ENCODE measurements around the gene KRT33A. TPM values are rescaled to one million over a fixed set of nuclear protein-coding genes. Genes with fewer than 3 reads are reported as not detected.

The KRT33A gene
- total and polyA plus RNA-seq, 2 experiments from 2014 or later = not detected

- peaks cover 2% of the 10 kb centered on the region for H3K27me3 Mint-ChIP-seq (ENCODE audit: insufficient read depth, low read depth, poor library complexity)
- H3K4me1 Mint-ChIP-seq = no peaks in the 10 kb centered on the region
- Histone ChIP-seq H3K27ac (ENCODE audit: low read depth) (no peak overlapping the region), H3K27me3 (ENCODE audit: insufficient read depth) (no peaks in the 10 kb centered on the region), H3K4me1 (ENCODE audit: insufficient read depth) (no peaks in the 10 kb centered on the region), H3K36me3 (ENCODE audit: insufficient read depth) (no peaks in the 10 kb centered on the region; the same call in 1 of the 2 replicates), H3K79me2 (replicated peaks; ENCODE audit: insufficient read depth) (no peaks in the 10 kb centered on the region), H3F3A (replicated peaks; ENCODE audit: low read depth) (no peaks in the 10 kb centered on the region), H2AFZ (0 out of 2 replicates have a peak overlapping the region, but pooled peaks have one; percentile 23), H3K9me2 (ENCODE audit: insufficient read depth) (no peaks in the 10 kb centered on the region), H3K4me2 (no peak overlapping the region), H3K4me3 (no peak overlapping the region), H4K20me1 (replicated peaks; ENCODE audit: insufficient read depth) (no peaks in the 10 kb centered on the region)
- ATAC-seq (no peak), DNase-seq (ENCODE audit: low spot score) (no peak)
- H3K9me3 Mint-ChIP-seq = no peaks in the 10 kb centered on the region; the same call in 2 of the 3 replicates
- no peaks in the 10 kb centered on the region for H3K36me3 Mint-ChIP-seq (ENCODE audit: low read depth)
- no peak overlapping the region for H3K4me3 Mint-ChIP-seq
- H3K27ac Mint-ChIP-seq = 0 out of 2 replicates have a peak overlapping the region, but pooled peaks have one; percentile 1
- TF ChIP-seq NANOG (IDR thresholded peaks at IDR 0.05; ENCODE audit: borderline replicate concordance) = no peak
- TF ChIP-seq EZH2 (IDR thresholded peaks at IDR 0.05; ENCODE audit: low read depth, unreplicated experiment) = no peak
- TF ChIP-seq EZH2phosphoT487 (IDR thresholded peaks at IDR 0.05; ENCODE audit: unreplicated experiment) = no peak
- TF ChIP-seq STAT1 (IDR thresholded peaks at IDR 0.05; ENCODE audit: unreplicated experiment) = no peak
- no peak for TF ChIP-seq ZNF114 (CRISPR knock-in tag; IDR thresholded peaks at IDR 0.05)
- no peak for TF ChIP-seq JUNB (IDR thresholded peaks at IDR 0.05; ENCODE audit: unreplicated experiment)
- no peak for TF ChIP-seq CREB1 (CRISPR knock-in tag; IDR thresholded peaks at IDR 0.05; ENCODE audit: low read depth)
- TF ChIP-seq, protein P1, sequence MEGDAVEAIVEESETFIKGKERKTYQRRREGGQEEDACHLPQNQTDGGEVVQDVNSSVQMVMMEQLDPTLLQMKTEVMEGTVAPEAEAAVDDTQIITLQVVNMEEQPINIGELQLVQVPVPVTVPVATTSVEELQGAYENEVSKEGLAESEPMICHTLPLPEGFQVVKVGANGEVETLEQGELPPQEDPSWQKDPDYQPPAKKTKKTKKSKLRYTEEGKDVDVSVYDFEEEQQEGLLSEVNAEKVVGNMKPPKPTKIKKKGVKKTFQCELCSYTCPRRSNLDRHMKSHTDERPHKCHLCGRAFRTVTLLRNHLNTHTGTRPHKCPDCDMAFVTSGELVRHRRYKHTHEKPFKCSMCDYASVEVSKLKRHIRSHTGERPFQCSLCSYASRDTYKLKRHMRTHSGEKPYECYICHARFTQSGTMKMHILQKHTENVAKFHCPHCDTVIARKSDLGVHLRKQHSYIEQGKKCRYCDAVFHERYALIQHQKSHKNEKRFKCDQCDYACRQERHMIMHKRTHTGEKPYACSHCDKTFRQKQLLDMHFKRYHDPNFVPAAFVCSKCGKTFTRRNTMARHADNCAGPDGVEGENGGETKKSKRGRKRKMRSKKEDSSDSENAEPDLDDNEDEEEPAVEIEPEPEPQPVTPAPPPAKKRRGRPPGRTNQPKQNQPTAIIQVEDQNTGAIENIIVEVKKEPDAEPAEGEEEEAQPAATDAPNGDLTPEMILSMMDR (conservative IDR thresholded peaks at IDR 0.05; ENCODE audit: low read depth in 2 of 2) = no peak
- TF ChIP-seq, protein P2, sequence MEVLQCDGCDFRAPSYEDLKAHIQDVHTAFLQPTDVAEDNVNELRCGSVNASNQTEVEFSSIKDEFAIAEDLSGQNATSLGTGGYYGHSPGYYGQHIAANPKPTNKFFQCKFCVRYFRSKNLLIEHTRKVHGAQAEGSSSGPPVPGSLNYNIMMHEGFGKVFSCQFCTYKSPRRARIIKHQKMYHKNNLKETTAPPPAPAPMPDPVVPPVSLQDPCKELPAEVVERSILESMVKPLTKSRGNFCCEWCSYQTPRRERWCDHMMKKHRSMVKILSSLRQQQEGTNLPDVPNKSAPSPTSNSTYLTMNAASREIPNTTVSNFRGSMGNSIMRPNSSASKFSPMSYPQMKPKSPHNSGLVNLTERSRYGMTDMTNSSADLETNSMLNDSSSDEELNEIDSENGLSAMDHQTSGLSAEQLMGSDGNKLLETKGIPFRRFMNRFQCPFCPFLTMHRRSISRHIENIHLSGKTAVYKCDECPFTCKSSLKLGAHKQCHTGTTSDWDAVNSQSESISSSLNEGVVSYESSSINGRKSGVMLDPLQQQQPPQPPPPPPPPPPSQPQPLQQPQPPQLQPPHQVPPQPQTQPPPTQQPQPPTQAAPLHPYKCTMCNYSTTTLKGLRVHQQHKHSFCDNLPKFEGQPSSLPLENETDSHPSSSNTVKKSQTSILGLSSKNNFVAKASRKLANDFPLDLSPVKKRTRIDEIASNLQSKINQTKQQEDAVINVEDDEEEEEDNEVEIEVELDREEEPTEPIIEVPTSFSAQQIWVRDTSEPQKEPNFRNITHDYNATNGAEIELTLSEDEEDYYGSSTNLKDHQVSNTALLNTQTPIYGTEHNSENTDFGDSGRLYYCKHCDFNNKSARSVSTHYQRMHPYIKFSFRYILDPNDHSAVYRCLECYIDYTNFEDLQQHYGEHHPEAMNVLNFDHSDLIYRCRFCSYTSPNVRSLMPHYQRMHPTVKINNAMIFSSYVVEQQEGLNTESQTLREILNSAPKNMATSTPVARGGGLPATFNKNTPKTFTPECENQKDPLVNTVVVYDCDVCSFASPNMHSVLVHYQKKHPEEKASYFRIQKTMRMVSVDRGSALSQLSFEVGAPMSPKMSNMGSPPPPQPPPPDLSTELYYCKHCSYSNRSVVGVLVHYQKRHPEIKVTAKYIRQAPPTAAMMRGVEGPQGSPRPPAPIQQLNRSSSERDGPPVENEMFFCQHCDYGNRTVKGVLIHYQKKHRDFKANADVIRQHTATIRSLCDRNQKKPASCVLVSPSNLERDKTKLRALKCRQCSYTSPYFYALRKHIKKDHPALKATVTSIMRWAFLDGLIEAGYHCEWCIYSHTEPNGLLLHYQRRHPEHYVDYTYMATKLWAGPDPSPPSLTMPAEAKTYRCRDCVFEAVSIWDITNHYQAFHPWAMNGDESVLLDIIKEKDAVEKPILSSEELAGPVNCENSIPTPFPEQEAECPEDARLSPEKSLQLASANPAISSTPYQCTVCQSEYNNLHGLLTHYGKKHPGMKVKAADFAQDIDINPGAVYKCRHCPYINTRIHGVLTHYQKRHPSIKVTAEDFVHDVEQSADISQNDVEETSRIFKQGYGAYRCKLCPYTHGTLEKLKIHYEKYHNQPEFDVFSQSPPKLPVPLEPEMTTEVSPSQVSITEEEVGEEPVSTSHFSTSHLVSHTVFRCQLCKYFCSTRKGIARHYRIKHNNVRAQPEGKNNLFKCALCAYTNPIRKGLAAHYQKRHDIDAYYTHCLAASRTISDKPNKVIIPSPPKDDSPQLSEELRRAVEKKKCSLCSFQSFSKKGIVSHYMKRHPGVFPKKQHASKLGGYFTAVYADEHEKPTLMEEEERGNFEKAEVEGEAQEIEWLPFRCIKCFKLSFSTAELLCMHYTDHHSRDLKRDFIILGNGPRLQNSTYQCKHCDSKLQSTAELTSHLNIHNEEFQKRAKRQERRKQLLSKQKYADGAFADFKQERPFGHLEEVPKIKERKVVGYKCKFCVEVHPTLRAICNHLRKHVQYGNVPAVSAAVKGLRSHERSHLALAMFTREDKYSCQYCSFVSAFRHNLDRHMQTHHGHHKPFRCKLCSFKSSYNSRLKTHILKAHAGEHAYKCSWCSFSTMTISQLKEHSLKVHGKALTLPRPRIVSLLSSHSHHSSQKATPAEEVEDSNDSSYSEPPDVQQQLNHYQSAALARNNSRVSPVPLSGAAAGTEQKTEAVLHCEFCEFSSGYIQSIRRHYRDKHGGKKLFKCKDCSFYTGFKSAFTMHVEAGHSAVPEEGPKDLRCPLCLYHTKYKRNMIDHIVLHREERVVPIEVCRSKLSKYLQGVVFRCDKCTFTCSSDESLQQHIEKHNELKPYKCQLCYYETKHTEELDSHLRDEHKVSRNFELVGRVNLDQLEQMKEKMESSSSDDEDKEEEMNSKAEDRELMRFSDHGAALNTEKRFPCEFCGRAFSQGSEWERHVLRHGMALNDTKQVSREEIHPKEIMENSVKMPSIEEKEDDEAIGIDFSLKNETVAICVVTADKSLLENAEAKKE (CRISPR knock-in tag; IDR thresholded peaks at IDR 0.05) = no peak
- TF ChIP-seq ETS1 (IDR thresholded peaks at IDR 0.05) = no peak
- TF ChIP-seq, protein P3, sequence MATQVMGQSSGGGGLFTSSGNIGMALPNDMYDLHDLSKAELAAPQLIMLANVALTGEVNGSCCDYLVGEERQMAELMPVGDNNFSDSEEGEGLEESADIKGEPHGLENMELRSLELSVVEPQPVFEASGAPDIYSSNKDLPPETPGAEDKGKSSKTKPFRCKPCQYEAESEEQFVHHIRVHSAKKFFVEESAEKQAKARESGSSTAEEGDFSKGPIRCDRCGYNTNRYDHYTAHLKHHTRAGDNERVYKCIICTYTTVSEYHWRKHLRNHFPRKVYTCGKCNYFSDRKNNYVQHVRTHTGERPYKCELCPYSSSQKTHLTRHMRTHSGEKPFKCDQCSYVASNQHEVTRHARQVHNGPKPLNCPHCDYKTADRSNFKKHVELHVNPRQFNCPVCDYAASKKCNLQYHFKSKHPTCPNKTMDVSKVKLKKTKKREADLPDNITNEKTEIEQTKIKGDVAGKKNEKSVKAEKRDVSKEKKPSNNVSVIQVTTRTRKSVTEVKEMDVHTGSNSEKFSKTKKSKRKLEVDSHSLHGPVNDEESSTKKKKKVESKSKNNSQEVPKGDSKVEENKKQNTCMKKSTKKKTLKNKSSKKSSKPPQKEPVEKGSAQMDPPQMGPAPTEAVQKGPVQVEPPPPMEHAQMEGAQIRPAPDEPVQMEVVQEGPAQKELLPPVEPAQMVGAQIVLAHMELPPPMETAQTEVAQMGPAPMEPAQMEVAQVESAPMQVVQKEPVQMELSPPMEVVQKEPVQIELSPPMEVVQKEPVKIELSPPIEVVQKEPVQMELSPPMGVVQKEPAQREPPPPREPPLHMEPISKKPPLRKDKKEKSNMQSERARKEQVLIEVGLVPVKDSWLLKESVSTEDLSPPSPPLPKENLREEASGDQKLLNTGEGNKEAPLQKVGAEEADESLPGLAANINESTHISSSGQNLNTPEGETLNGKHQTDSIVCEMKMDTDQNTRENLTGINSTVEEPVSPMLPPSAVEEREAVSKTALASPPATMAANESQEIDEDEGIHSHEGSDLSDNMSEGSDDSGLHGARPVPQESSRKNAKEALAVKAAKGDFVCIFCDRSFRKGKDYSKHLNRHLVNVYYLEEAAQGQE (IDR thresholded peaks at IDR 0.05; ENCODE audit: unreplicated experiment) = no peak
- no peak for TF ChIP-seq POLR2AphosphoS5 (IDR thresholded peaks at IDR 0.05; ENCODE audit: low read depth)
- no peak for TF ChIP-seq ZNF331 (CRISPR knock-in tag; IDR thresholded peaks at IDR 0.05; ENCODE audit: low read depth)
Observed at GRCh38 chr17:41301204-41301790, 49.3 kb downstream of the KRT33A start.

Measured in GM23338 (cell line).